Measurements from ENCODE around the gene SLC30A5. TPM values are rescaled to one million over a fixed set of nuclear protein-coding genes. Genes with fewer than 3 reads are reported as not detected.
A peak's percentile ranks its signal among the peaks of the same experiment; 100 is the strongest.

Gene SLC30A5
- total and polyA plus RNA-seq, 9 of the 15 experiments (the other 6 are each of a cell fraction or from before 2014, with no cell fraction given) = 22.9 to 86.8 (median 62.5) TPM

DNA sequence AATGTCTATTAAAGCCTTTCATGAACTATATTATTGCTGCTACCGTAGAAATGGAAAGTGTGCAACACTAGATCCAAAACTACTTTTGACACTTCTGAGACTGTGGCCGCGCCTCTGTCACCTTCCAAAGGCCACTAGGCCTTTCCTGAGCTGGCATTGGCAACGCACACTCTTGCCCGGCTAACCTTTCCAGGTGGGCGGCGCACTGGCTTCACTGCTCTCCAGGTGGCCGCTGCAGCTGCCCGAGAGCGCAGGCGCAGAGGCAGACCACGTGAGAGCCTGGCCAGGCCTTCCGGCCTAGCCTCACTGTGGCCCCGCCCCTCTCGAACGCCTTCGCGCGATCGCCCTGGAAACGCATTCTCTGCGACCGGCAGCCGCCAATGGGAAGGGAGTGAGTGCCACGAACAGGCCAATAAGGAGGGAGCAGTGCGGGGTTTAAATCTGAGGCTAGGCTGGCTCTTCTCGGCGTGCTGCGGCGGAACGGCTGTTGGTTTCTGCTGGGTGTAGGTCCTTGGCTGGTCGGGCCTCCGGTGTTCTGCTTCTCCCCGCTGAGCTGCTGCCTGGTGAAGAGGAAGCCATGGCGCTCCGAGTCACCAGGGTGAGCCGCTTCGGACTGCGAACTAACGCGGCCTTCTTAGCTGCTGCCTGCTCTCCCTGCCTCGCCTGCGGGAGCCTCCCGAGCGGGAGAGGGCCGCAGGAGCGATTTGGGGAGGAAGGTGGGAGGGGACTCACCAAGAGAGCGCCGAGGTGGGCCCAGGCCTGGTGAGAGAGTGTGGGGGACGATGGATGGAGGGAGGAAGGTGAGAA lies 73.1 kb downstream of the SLC30A5 start, which contains the start of gene CCNB1 (continued):
- peak; percentile 73; the same call in 1 of the 2 replicates for TF ChIP-seq ETS1 (conservative IDR thresholded peaks at IDR 0.05; ENCODE audit: control insufficient read depth, low read depth, low read length)
- no peak; the same call in 1 of the 2 replicates for TF ChIP-seq PHF21A (IDR thresholded peaks at IDR 0.05; ENCODE audit: borderline replicate concordance, low read depth)
- 0 out of 2 replicates have a peak, but pooled peaks have one; percentile 41 for TF ChIP-seq ZNF175 (CRISPR knock-in tag; IDR thresholded peaks at IDR 0.05; ENCODE audit: low read depth)
- TF ChIP-seq E2F3 (CRISPR knock-in tag; IDR thresholded peaks at IDR 0.05) = no peak
- peak; percentile 73 for TF ChIP-seq GABPA (tag; conservative IDR thresholded peaks at IDR 0.05; ENCODE audit: low read depth)
- no peak for TF ChIP-seq ZFP36 (IDR thresholded peaks at IDR 0.05; ENCODE audit: low read depth, low read length, partially characterized antibody)
- 0 out of 2 replicates have a peak, but pooled peaks have one; percentile 41 for TF ChIP-seq ZZZ3 (IDR thresholded peaks at IDR 0.05)
- peak; percentile 69 for TF ChIP-seq HDAC2 (IDR thresholded peaks at IDR 0.05)
- peak; percentile 14; the same call in 1 of the 2 replicates for TF ChIP-seq ZBTB7A (IDR thresholded peaks at IDR 0.05; ENCODE audit: borderline replicate concordance, control insufficient read depth, low read depth, low read length)
- no peak for TF ChIP-seq ZSCAN29 (IDR thresholded peaks at IDR 0.05)
- TF ChIP-seq ZC3H8 (IDR thresholded peaks at IDR 0.05) = no peak
- no peak for TF ChIP-seq ZNF133 (CRISPR knock-in tag; IDR thresholded peaks at IDR 0.05)
- no peak for TF ChIP-seq NR3C1 (CRISPR knock-in tag; IDR thresholded peaks at IDR 0.05)
- TF ChIP-seq, protein P1, sequence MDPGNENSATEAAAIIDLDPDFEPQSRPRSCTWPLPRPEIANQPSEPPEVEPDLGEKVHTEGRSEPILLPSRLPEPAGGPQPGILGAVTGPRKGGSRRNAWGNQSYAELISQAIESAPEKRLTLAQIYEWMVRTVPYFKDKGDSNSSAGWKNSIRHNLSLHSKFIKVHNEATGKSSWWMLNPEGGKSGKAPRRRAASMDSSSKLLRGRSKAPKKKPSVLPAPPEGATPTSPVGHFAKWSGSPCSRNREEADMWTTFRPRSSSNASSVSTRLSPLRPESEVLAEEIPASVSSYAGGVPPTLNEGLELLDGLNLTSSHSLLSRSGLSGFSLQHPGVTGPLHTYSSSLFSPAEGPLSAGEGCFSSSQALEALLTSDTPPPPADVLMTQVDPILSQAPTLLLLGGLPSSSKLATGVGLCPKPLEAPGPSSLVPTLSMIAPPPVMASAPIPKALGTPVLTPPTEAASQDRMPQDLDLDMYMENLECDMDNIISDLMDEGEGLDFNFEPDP (CRISPR knock-in tag; IDR thresholded peaks at IDR 0.05) = no peak
- peak; percentile 68; the same call in 1 of the 2 replicates for TF ChIP-seq JUN (IDR thresholded peaks at IDR 0.05; ENCODE audit: borderline replicate concordance, low read depth, low read length)
- no peak for TF ChIP-seq JUN (CRISPR knock-in tag; IDR thresholded peaks at IDR 0.05; ENCODE audit: borderline replicate concordance)
- TF ChIP-seq THRAP3 (IDR thresholded peaks at IDR 0.05; ENCODE audit: borderline replicate concordance) = peak; percentile 51; the same call in 1 of the 2 replicates
- no peak for TF ChIP-seq NONO (IDR thresholded peaks at IDR 0.05; ENCODE audit: low read depth in 2 of 2, low read length in 1 of 2)
- peak; percentile 58; the same call in 1 of the 2 replicates for TF ChIP-seq ARID2 (IDR thresholded peaks at IDR 0.05)
- no peak for TF ChIP-seq ZNF644 (tag; IDR thresholded peaks at IDR 0.05; ENCODE audit: low read depth)
- TF ChIP-seq SREBF2 (CRISPR knock-in tag; IDR thresholded peaks at IDR 0.05) = no peak
- 0 out of 2 replicates have a peak, but pooled peaks have one; percentile 56 for TF ChIP-seq ZBTB43 (CRISPR knock-in tag; IDR thresholded peaks at IDR 0.05)
- no peak; the same call in 1 of the 2 replicates for TF ChIP-seq TGIF2 (CRISPR knock-in tag; IDR thresholded peaks at IDR 0.05)
- TF ChIP-seq DMBX1 (CRISPR knock-in tag; IDR thresholded peaks at IDR 0.05; ENCODE audit: borderline replicate concordance) = no peak
- peak; percentile 73 to 99; a peak in 3 of 4 replicates for TF ChIP-seq HDAC1 (IDR thresholded peaks at IDR 0.05)
